DND-41 (cell line): ENCODE results near the gene VCL.
A peak's percentile ranks its signal among the peaks of the same experiment; 100 is the strongest.

Source experiments
- ATAC-seq: fragments of 200-7000 bp; cut with Tn5 transposase; 3 replicates; pipeline ENCODE4 v1.9.1; 2021; ENCODE audit warnings: low read depth; ENCODE audit not compliant: insufficient read depth
- DNase-seq: peaks from one replicate; pipeline ENCODE4 v3.0.0-alpha.2; 2020
- H2AFZ ChIP-seq: 2 replicates; pipeline ENCODE4 v1.6.0; 2012; ENCODE audit warnings: low read depth, low read length
- H3K27ac ChIP-seq: 2 replicates; pipeline ENCODE4 v1.5.1; 2012; ENCODE audit warnings: low read length, inconsistent platforms
- H3K27me3 ChIP-seq: fragments of 200-600 bp; sonication (generic); 2 replicates; pipeline ENCODE4 v1.6.0; 2012; ENCODE audit warnings: low read length, mild to moderate bottlenecking, inconsistent platforms; ENCODE audit not compliant: insufficient read depth, poor library complexity
- H3K36me3 ChIP-seq: 2 replicates; pipeline ENCODE4 v1.5.1; 2012; ENCODE audit warnings: low read length, inconsistent platforms; ENCODE audit not compliant: insufficient read depth
- H3K4me1 ChIP-seq: 2 replicates; pipeline ENCODE4 v1.5.1; 2012; ENCODE audit warnings: mild to moderate bottlenecking, low read length; ENCODE audit not compliant: insufficient read depth
- H3K4me2 ChIP-seq: 2 replicates; pipeline ENCODE4 v1.6.0; 2012; ENCODE audit warnings: mild to moderate bottlenecking, moderate library complexity, low read length, inconsistent platforms; ENCODE audit not compliant: insufficient read depth
- H3K4me3 ChIP-seq, 2 experiments: fragments of 200-600 bp in 1 of 2; shearing (Covaris generic) in 1 of 2; 2 replicates each; pipeline ENCODE4 v1.5.1; 2012 to 2016; ENCODE audit warnings: inconsistent platforms in 2 of 2, low read length in 2 of 2, mild to moderate bottlenecking in 2 of 2, low read depth in 1 of 2, moderate library complexity in 1 of 2
- H3K79me2 ChIP-seq: 2 replicates; pipeline ENCODE4 v1.6.0; 2012; ENCODE audit warnings: low read length, inconsistent platforms; ENCODE audit not compliant: insufficient read depth
- H3K9ac ChIP-seq: 2 replicates; pipeline ENCODE4 v1.6.0; 2012; ENCODE audit warnings: low read depth, mild to moderate bottlenecking, inconsistent platforms, low read length, moderate library complexity
- H3K9me3 ChIP-seq: 2 replicates; pipeline ENCODE4 v1.5.1; 2012; ENCODE audit warnings: low read length, moderate library complexity, mild to moderate bottlenecking, inconsistent platforms; ENCODE audit not compliant: insufficient read depth, severe bottlenecking
- H4K20me1 ChIP-seq: 2 replicates; pipeline ENCODE4 v1.6.0; 2012; ENCODE audit warnings: low read length; ENCODE audit not compliant: insufficient read depth
- CTCF ChIP-seq: IDR thresholded peaks from 2 replicates; pipeline ENCODE4 v1.5.1; 2012; ENCODE audit warnings: borderline replicate concordance, low read length, moderate library complexity, mild to moderate bottlenecking; ENCODE audit not compliant: poor library complexity, severe bottlenecking; ENCODE audit errors: extremely low read depth
- EZH2 ChIP-seq: IDR thresholded peaks from 3 replicates; pipeline ENCODE4 v1.6.1; 2012; ENCODE audit warnings: borderline replicate concordance, low read depth, mild to moderate bottlenecking, moderate library complexity, low read length, inconsistent platforms; ENCODE audit not compliant: severe bottlenecking

The VCL gene

GRCh38 chr10:74150990-74151878 lies 153.3 kb downstream of the VCL start, which contains the start of gene ADK:
ADK (plus strand) TSS chr10:74151221; CDS start chr10:74151279, 58 bp downstream.
- peaks cover 4% of the 10 kb centered on the region; the same call in 1 of the 2 replicates for H4K20me1 ChIP-seq
- H3K36me3 ChIP-seq = peaks cover under 1% of the 10 kb centered on the region; the same call in 1 of the 2 replicates
- H3K79me2 ChIP-seq = peaks cover 70% of the 10 kb centered on the region
- DNase-seq (peak; percentile 100), ATAC-seq (peak; percentile 96)
- H3K4me3 ChIP-seq = peak within 1 kb of the TSS; percentile 71
- peak within 1 kb of the TSS; percentile 93 for H3K27ac ChIP-seq
- peak within 1 kb of the TSS; percentile 92 for H2AFZ ChIP-seq
- peak within 1 kb of the TSS; percentile 75 for H3K4me2 ChIP-seq
- H3K9me3 ChIP-seq = no peaks in the 10 kb centered on the region
- peaks cover 37% of the 10 kb centered on the region for H3K4me1 ChIP-seq
- no peak for TF ChIP-seq EZH2
- TF ChIP-seq CTCF = peak; percentile 22
- peak within 1 kb of the TSS; percentile 68 for H3K9ac ChIP-seq
- H3K27me3 ChIP-seq = no peaks in the 10 kb centered on the region

GRCh38 chr10:74151879-74152722 lies 154.2 kb downstream of the VCL start:
- ATAC-seq (no peak), DNase-seq (no peak)
- H3K9ac ChIP-seq = peak overlapping the region; percentile 68
- H3K4me3 ChIP-seq = peak overlapping the region; percentile 71
- peak overlapping the region; percentile 75 for H3K4me2 ChIP-seq
- H2AFZ ChIP-seq = peak overlapping the region; percentile 92
- no peaks in the 10 kb centered on the region for H3K27me3 ChIP-seq
- H3K79me2 ChIP-seq = peaks cover 61% of the 10 kb centered on the region
- TF ChIP-seq CTCF (no peak), EZH2 (no peak)
- no peaks in the 10 kb centered on the region for H3K36me3 ChIP-seq
- H3K27ac ChIP-seq = peak overlapping the region; percentile 66; the same call in 1 of the 2 replicates
- H4K20me1 ChIP-seq = peaks cover 4% of the 10 kb centered on the region; the same call in 1 of the 2 replicates
- no peaks in the 10 kb centered on the region for H3K9me3 ChIP-seq
- peaks cover 37% of the 10 kb centered on the region for H3K4me1 ChIP-seq

- Histone ChIP-seq H3K79me2 (peaks cover 52% of the 10 kb centered on the region), H3K36me3 (no peaks in the 10 kb centered on the region), H3K4me1 (peaks cover 35% of the 10 kb centered on the region), H3K4me2 (0 out of 2 replicates have a peak overlapping the region, but pooled peaks have one; percentile 75), H3K27me3 (no peaks in the 10 kb centered on the region), H3K4me3 (no peak overlapping the region), H3K9ac (no peak overlapping the region), H4K20me1 (peaks cover 2% of the 10 kb centered on the region; the same call in 1 of the 2 replicates), H2AFZ (no peak overlapping the region), H3K27ac (no peak overlapping the region), H3K9me3 (no peaks in the 10 kb centered on the region)
- TF ChIP-seq EZH2 (no peak), CTCF (no peak)
- ATAC-seq (no peak), DNase-seq (no peak)
Measured at GRCh38 chr10:74153123-74153522, 155.2 kb downstream of the VCL start.
